AG04450 (cell line): Measurements from ENCODE around the gene DHRSX. TPM values are rescaled to one million over a fixed set of nuclear protein-coding genes. Genes with fewer than 3 reads are reported as not detected.
"Not testable (repeated sequence)": the region's sequence is repeated elsewhere in the genome, so short reads cannot be mapped to it uniquely, and the experiment has no call there.

Source experiments
- CTCF ChIA-PET: fragments of 300-600, 350-600 bp; formaldehyde crosslinking; extraction: SDS; loops from one replicate; lab custom pipeline; 2022; ENCODE audit warnings: antibody characterized with exemption, inconsistent platforms; lab: Charles Lee
- POLR2A ChIA-PET: fragments of 350-600 bp; formaldehyde crosslinking; extraction: SDS; loops from one replicate; lab custom pipeline; 2021; ENCODE audit warnings: antibody characterized with exemption, inconsistent platforms; lab: Yijun Ruan, JAX
- DNase-seq: peaks from one replicate; pipeline ENCODE4 v3.0.0-alpha.2; 2011; ENCODE audit warnings: low read depth, low spot score
- H3K27ac ChIP-seq: one replicate; pipeline ENCODE4 v1.5.1; 2012; ENCODE audit warnings: low read depth, low read length, control low read depth
- H3K27me3 ChIP-seq: one replicate; pipeline ENCODE4 v1.6.0; 2012; ENCODE audit warnings: low read length; ENCODE audit not compliant: control insufficient read depth, insufficient read depth
- H3K4me3 ChIP-seq: 2 replicates; pipeline ENCODE4 v1.5.1; 2011; ENCODE audit warnings: mild to moderate bottlenecking, low read depth, low read length, control low read depth
- H3K9me3 ChIP-seq: 2 replicates; pipeline ENCODE4 v1.5.1; 2012; ENCODE audit warnings: low read length; ENCODE audit not compliant: control insufficient read depth, insufficient read depth
- polyA plus RNA-seq: library from polyadenylated mRNA; depleted of rRNA; stranded (reverse); fragments of >200 nt; gene quantifications from 2 replicates; pipeline ENCODE4 v1.2.3, GENCODE V29; 2011
- TF ChIP-seq, protein P1 (sequence below): IDR thresholded peaks from 2 replicates; pipeline ENCODE4 v1.5.1; 2011; ENCODE audit warnings: low read depth, low read length, control low read depth, inconsistent platforms

DHRSX gene
- polyA plus RNA-seq, 1 experiment = 43.2 TPM

DNA sequence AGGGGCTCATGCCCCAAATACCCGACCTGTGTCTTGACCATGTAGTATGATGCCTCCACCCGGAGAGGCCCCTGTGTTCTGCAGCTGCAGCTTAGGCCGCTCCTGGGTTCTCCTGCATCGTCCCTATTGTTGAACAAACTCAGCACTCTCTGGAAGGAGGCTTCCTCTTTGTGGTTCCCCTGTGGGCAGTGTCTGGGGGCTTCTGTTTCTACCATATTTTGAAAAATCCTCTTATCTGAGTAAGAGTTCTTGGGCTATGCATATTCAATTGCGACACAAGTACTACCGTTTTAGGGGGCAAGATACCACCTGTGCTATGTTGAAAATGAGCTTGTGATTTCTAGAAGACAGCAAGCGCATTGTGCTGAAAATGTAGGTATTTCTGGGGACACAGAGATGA lies 276.6 kb downstream of the DHRSX start:
- ChIA-PET CTCF (no interaction called here), POLR2A (no interaction called here)
- DNase-seq = no peak
- Histone ChIP-seq H3K9me3 (peaks cover 29% of the 10 kb centered on the region), H3K27me3 (no peaks in the 10 kb centered on the region), H3K27ac (no peak overlapping the region), H3K4me3 (no peak overlapping the region)
- TF ChIP-seq, protein P1, sequence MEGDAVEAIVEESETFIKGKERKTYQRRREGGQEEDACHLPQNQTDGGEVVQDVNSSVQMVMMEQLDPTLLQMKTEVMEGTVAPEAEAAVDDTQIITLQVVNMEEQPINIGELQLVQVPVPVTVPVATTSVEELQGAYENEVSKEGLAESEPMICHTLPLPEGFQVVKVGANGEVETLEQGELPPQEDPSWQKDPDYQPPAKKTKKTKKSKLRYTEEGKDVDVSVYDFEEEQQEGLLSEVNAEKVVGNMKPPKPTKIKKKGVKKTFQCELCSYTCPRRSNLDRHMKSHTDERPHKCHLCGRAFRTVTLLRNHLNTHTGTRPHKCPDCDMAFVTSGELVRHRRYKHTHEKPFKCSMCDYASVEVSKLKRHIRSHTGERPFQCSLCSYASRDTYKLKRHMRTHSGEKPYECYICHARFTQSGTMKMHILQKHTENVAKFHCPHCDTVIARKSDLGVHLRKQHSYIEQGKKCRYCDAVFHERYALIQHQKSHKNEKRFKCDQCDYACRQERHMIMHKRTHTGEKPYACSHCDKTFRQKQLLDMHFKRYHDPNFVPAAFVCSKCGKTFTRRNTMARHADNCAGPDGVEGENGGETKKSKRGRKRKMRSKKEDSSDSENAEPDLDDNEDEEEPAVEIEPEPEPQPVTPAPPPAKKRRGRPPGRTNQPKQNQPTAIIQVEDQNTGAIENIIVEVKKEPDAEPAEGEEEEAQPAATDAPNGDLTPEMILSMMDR = no peak

DNA sequence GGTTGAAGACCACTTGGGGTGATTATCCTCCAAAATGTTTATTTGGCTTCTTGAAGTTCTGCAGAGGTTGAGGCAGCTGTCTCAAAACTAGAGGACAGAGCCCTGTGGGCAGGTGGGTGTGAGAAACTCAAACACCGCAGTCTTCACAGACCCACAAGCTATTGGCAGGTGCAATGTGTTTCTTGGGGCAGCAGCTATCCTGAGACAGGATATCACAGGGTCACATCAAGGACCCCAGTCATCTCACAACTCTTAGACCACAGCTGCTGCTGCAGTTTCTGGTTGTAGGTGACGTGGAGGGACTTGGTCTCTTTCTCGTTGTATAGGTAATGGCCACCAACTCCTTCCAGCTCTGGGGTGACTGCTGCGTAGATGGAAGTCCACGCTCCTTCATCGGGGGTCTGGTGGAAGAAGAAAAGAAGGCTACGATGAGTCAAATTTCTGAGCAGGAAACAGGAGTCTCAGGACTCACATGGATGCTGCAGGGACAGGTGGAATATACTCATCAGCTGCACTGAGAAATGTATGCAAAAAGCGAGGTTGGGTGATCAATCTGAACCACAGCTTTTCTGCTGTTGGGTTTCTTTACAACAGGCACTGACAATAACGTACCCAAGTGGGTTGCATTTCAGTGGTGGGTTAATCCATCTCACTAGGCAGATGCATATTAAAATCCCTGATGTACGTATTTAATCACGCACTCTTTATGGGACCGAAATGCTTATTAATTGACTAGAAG lies 279.8 kb downstream of the DHRSX start:
- DNase-seq = no peak
- no peak overlapping the region for H3K27ac ChIP-seq
- TF ChIP-seq, protein P1 = no peak
- peaks cover 28% of the 10 kb centered on the region for H3K9me3 ChIP-seq
- H3K27me3 ChIP-seq = no peaks in the 10 kb centered on the region
- ChIA-PET POLR2A (no interaction called here), CTCF (no interaction called here)
- H3K4me3 ChIP-seq = no peak overlapping the region

DNA sequence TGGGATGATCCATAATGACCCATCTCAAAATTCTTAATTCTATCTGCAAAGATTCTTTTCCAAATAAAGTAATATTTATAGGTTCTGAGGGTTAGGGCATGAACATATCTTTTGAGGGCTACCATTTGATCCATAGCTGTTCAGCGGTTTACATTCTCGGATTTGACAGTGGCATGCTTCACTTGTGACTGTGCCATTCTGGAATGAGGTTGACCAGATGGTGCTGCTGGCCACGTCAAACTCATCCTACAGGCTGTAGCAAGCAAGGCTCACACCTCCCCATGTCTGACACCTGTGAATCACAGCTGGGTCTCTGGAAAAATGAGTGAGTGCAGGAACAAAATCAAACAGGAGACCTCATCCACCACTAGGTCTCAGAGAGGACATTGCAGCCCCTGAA lies 280.5 kb downstream of the DHRSX start:
- TF ChIP-seq, protein P1 = no peak
- Histone ChIP-seq H3K27me3 (no peaks in the 10 kb centered on the region), H3K4me3 (no peak overlapping the region), H3K9me3 (peaks cover 28% of the 10 kb centered on the region), H3K27ac (no peak overlapping the region)
- ChIA-PET POLR2A (no interaction called here), CTCF (no interaction called here)
- DNase-seq = no peak

DNA sequence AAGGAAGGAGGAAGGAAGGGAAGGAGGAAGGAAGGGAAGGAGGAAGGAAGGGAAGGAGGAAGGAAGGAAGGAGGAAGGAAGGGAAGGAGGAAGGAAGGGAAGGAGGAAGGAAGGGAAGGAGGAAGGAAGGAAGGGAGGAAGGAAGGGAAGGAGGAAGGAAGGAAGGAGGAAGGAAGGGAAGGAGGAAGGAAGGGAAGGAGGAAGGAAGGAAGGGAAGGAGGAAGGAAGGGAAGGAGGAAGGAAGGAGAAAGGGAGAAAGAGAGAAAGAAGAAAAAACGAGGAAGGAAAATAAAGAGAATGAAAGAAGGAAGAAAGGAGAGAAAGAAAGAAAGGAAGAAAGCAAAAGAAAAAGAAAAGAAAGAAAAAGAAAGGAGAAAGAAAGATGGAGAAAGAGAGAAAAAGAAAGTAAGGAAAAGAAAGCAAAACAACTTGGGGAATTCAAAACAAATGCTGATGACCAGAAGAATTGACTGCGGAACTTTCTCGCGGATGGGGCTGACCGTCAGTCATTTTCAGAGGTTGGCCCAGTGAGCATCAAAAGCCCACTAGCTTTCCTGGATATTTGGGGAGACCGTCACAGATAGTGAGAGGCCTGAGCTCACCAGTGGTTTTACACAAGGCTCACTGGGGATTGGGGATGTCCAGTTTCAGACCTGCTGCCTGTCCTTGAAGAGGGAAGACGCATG lies 286.5 kb downstream of the DHRSX start:
- H3K27ac ChIP-seq, CTCF ChIA-PET, H3K4me3 ChIP-seq, POLR2A ChIA-PET, H3K27me3 ChIP-seq, DNase-seq: not testable (repeated sequence)
- H3K9me3 ChIP-seq = peaks cover 47% of the 10 kb centered on the region

DNA sequence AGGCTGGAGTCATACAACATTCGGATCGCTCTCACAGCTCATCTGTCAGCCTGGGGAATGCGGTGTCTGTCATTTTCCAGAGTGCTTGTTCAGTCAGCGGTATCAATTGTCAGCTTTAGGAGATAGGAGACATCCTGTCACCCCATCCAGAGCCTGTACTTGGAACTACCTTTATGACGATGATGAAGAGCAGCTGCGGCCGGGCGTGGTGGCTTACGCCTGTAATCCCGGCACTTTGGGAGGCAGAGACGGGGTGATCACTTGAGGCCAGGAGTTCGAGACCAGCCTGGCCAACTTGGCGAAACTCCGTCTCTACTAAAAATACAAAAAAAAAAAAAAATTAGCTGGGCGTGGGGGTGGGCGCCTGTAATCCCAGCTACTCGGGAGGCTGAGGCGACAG lies 289.1 kb downstream of the DHRSX start:
- CTCF ChIA-PET, H3K27ac ChIP-seq, DNase-seq, POLR2A ChIA-PET, H3K4me3 ChIP-seq, H3K27me3 ChIP-seq: not testable (repeated sequence)
- H3K9me3 ChIP-seq = peaks cover 36% of the 10 kb centered on the region

DNA sequence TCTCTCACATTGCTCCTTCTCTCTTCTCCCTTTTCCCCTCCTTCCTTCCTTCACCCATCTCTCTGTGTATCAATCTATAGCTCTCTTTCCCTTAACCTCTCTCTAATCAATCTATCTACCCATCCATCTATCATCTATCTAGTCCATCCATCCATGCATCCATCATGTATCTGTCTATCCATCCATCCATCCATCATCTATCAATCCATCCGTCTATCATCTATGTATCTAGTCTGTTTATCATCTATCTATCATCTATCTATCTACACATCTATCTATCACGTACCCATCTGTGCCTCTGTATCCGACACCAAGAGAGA lies 307.5 kb downstream of the DHRSX start:
- H3K4me3 ChIP-seq = no peak overlapping the region
- CTCF ChIA-PET = no interaction called here
- TF ChIP-seq, protein P1 = no peak
- no peaks in the 10 kb centered on the region for H3K27me3 ChIP-seq
- H3K27ac ChIP-seq = no peak overlapping the region
- POLR2A ChIA-PET = no interaction called here
- H3K9me3 ChIP-seq = peaks cover 13% of the 10 kb centered on the region; the same call in 1 of the 2 replicates
- no peak for DNase-seq
